ENCODE measurements around the gene METRNL.

The METRNL gene

GRCh38 chr17:83094291-83094690, 14.9 kb downstream of the METRNL start:
- no peak for DNase-seq

GRCh38 chr17:83095016-83095415, 15.6 kb downstream of the METRNL start:
- no peak for DNase-seq

GRCh38 chr17:83096401-83097224, 17.2 kb downstream of the METRNL start:
- no peak for DNase-seq

- DNase-seq, result no peak
These were observed 18.4 kb downstream of the METRNL start for GRCh38 chr17:83097831-83098230.

GRCh38 chr17:83098241-83099085, 19.1 kb downstream of the METRNL start:
- no peak for DNase-seq

- DNase-seq, result no peak
These were observed 19.7 kb downstream of the METRNL start for GRCh38 chr17:83099086-83099555.

GRCh38 chr17:83099570-83100181, 20.3 kb downstream of the METRNL start:
- no peak for DNase-seq

- DNase-seq, result no peak
These were observed 20.9 kb downstream of the METRNL start for GRCh38 chr17:83100220-83100852.

GRCh38 chr17:83100853-83101391, 21.5 kb downstream of the METRNL start:
- no peak for DNase-seq

- DNase-seq, result no peak
These were observed 22.5 kb downstream of the METRNL start for GRCh38 chr17:83101805-83102480.

GRCh38 chr17:83103200-83103942, 24.0 kb downstream of the METRNL start:
- peak; percentile 51 for DNase-seq

GRCh38 chr17:83103943-83104311, 24.5 kb downstream of the METRNL start:
- no peak for DNase-seq

- DNase-seq, result no peak
These were observed 25.4 kb downstream of the METRNL start for GRCh38 chr17:83104577-83105505.

- DNase-seq, result no peak
These were observed 26.1 kb downstream of the METRNL start for GRCh38 chr17:83105512-83105911.

- DNase-seq, result no peak
These were observed 26.7 kb downstream of the METRNL start for GRCh38 chr17:83106056-83106588.

- no peak for DNase-seq
These were observed 27.7 kb downstream of the METRNL start for GRCh38 chr17:83106913-83107655.

- DNase-seq, result no peak
These were observed 28.2 kb downstream of the METRNL start for GRCh38 chr17:83107656-83108048.

- DNase-seq, result no peak
These were observed 29.3 kb downstream of the METRNL start for GRCh38 chr17:83108709-83109108.

GRCh38 chr17:83109386-83109785, 30.0 kb downstream of the METRNL start:
- no peak for DNase-seq

All from NCI-H226 (cell line).